GM06990 (cell line): Measurements from ENCODE around the gene SAMD8.

Source experiments
- DNase-seq: peaks from one replicate; pipeline ENCODE4 v3.0.0-alpha.2; 2011; ENCODE audit not compliant: insufficient read length; ENCODE audit errors: extremely low read depth
- H3K27me3 ChIP-seq: replicated peaks from 2 replicates; pipeline ENCODE4 v1.6.0; 2011; ENCODE audit warnings: low read length; ENCODE audit not compliant: control insufficient read depth, insufficient read depth
- H3K36me3 ChIP-seq: 2 replicates; pipeline ENCODE4 v1.5.1; 2011; ENCODE audit warnings: low read length; ENCODE audit not compliant: control insufficient read depth, insufficient read depth
- H3K4me3 ChIP-seq: replicated peaks from 2 replicates; pipeline ENCODE4 v1.5.1; 2011; ENCODE audit warnings: low read depth, mild to moderate bottlenecking, control low read depth, low read length
- TF ChIP-seq, protein P1 (sequence below): IDR thresholded peaks from 2 replicates; pipeline ENCODE4 v1.5.1; 2011; ENCODE audit warnings: low read length, control low read depth, mild to moderate bottlenecking, inconsistent platforms; ENCODE audit not compliant: insufficient read depth, poor library complexity, severe bottlenecking

Gene SAMD8

DNA sequence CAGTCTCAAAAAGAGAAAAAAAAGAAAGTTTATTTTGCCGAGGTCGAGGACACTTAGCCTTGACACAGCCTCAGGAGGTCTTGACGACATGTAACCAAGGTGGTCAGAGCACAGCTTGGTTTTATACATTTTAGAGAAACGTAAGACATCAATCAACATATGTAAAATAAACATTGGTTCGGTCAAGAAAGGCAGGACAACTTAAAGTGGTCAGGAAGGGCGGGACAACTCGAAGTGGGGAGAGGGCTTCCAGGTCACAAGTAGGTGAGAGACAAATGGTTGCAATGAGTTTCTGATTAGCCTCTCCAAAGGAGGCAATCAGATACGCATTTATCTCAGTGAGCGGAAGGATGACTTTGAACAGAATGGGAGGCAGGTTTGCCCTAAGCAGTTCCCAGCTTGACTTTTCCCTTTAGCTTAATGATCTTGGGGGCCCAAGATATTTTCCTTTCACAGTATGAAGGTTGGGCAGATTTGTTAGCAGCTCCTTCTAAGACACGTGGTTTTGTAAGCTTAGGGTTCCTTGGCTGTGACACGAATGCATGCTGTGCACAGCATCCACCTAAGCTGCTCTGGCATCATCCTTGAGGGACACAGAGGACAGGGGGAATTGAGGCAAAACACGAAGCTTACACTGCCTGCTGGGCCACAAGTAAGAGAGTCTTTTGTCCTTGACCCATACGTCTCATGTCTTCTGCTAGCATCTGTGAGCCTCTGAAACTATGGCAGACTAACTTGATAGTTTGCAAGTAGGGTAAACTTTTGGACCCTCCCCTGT, 95.8 kb downstream of the SAMD8 start:
- TF ChIP-seq, protein P1, sequence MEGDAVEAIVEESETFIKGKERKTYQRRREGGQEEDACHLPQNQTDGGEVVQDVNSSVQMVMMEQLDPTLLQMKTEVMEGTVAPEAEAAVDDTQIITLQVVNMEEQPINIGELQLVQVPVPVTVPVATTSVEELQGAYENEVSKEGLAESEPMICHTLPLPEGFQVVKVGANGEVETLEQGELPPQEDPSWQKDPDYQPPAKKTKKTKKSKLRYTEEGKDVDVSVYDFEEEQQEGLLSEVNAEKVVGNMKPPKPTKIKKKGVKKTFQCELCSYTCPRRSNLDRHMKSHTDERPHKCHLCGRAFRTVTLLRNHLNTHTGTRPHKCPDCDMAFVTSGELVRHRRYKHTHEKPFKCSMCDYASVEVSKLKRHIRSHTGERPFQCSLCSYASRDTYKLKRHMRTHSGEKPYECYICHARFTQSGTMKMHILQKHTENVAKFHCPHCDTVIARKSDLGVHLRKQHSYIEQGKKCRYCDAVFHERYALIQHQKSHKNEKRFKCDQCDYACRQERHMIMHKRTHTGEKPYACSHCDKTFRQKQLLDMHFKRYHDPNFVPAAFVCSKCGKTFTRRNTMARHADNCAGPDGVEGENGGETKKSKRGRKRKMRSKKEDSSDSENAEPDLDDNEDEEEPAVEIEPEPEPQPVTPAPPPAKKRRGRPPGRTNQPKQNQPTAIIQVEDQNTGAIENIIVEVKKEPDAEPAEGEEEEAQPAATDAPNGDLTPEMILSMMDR: no peak
- Histone ChIP-seq H3K36me3 (no peaks in the 10 kb centered on the region), H3K27me3 (no peaks in the 10 kb centered on the region), H3K4me3 (no peak overlapping the region)
- DNase-seq: no peak

DNA sequence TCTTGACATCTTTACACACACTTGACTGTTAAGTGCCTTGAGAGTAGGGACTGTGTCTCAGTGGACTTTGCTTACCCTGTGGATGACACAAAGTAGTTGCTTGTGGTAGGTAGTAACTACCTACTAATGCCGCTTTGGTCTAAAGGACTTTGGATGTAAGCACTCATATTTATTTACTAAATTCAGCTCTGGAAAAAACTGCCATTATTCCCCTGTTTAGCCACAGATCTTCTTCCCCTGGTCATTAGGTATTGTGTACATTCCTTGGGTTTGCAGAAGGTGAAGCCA, 96.3 kb downstream of the SAMD8 start:
- Histone ChIP-seq H3K36me3 (no peaks in the 10 kb centered on the region), H3K27me3 (no peaks in the 10 kb centered on the region), H3K4me3 (no peak overlapping the region)
- no peak for DNase-seq
- TF ChIP-seq, protein P1: no peak

DNA sequence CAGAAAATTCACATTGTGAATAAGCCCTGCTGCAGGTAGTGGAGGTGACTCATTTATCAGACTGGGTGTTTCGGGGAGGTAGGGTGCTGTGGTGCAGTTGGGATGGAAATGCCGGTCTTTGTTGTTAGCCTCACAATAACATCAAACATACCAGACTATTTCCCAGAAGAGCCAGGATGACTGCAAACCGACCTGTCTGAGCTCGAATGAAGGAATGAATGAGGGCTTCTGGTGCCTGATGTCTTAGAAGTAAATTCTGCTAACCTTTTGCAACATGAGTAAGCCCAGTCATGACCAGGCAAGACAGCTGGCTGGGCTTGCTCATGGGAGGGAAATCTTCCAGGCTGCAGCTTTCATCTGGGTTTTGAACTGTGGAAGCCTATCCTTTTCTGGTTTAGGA, 96.7 kb downstream of the SAMD8 start:
- Histone ChIP-seq H3K27me3 (no peaks in the 10 kb centered on the region), H3K4me3 (no peak overlapping the region), H3K36me3 (no peaks in the 10 kb centered on the region)
- no peak for DNase-seq
- TF ChIP-seq, protein P1: no peak

DNA sequence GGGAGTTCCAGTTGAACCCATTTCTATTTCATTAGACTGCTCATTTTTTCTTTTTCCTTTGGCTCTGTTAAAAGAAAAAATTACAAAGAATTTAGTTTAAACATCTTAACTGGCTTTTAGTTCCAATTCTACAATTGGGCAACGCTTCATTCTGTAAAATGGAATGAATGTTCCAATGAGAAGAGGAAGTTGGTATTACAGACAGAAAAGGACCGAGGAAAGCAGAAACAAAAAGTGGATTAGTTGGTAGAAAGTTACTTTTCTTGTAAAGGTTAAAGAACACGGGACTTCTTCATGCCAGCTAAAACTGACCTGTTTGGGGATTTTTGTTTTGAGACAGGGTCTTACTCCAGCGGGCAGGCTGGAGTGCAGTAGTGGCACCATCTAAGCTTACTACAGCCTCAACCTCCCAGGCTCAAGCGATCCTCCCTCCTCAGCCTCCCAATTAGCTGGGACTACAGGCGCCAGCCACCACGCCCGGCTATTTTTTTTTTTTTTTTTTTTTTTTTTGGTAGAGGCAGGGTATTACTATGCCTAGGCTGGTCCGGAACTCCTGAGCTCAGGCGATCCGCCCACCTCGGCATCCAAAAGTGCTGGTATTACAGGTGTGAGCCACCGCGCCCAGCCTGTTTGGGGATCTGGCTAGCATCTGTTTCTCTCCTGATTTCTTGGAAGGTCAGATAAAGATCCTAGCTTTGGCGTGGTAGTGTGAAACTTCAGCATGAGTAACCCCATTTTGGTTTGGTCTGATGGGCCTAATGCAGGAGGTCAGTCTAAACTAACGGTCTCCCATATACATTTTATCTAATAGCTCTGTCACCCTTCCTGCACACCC, 97.8 kb downstream of the SAMD8 start:
- Histone ChIP-seq H3K4me3 (peak overlapping the region; percentile 96), H3K36me3 (no peaks in the 10 kb centered on the region), H3K27me3 (no peaks in the 10 kb centered on the region)
- DNase-seq: no peak
- TF ChIP-seq, protein P1: no peak

DNA sequence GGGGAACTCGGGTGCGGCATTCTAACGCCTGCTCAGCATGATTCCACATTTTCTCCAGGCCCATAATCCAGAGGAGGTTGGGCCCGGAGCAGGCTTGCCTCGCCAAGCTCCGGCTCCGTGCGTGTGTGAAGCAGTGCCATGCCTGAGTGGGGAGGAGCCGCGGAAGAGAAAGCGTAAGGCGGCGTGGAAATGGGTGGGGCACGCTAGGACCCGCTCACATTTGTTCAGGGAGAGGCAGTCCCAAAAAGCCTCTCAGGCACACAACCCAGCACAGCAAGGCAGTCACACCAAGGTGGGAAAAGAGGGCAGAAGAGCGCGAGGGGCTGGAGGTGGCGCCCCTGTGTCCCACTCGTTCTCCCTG, 98.4 kb downstream of the SAMD8 start:
- Histone ChIP-seq H3K36me3 (peaks cover 2% of the 10 kb centered on the region), H3K4me3 (peak overlapping the region; percentile 96), H3K27me3 (no peaks in the 10 kb centered on the region)
- TF ChIP-seq, protein P1: no peak
- DNase-seq: no peak
